ENCODE results near the gene ARHGEF11. TPM values are rescaled to one million over a fixed set of nuclear protein-coding genes. Genes with fewer than 3 reads are reported as not detected.

ARHGEF11 gene
- polyA plus RNA-seq, 1 donor (not counting 4 experiments of a cell fraction or from before 2014, with no cell fraction given): 8.0 TPM

DNA sequence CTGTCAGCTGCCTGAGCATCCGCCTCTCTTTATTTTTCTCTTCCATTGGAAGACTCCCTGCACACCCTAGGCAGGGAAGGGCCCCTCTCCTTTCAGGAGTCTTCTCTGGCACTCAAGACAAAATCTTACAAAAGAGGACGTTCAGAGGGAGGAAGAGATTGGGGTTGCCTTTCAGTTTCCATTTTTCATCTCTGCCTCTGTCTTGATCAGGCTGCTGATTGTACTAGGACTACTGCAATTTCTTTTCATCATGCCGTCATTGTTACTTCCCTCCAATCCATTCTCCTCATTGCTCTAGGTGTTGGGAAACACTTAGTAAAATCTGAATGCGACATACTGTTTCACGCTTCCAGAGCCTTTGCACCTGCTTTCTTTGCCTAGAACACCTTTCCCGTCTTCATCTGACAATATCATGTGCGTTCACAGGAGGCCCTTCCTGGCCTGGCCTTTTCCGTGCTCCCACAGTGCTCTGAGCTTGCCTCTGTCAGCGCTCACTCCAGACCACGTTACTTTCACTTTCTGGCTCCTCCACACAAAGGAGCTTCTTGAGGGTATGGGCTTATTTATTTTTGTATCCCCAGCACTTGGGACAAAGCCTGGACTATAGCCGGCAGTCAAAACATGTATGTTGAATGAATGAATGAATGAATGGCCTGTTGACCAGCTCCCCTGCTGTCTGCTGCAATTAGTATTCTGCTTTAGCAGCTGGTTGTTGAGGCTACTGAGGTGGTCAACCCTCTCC lies 114.2 kb downstream of the ARHGEF11 start:
- Histone ChIP-seq H3K9me1 (ENCODE audit: control insufficient read depth, extremely low read depth, insufficient read depth, low read length) (no peaks in the 10 kb centered on the region), H3K27me3 (ENCODE audit: control insufficient read depth, extremely low read depth, insufficient read depth, low read length) (peaks cover 40% of the 10 kb centered on the region), H3K9me3 (ENCODE audit: control insufficient read depth, low read depth, low read length) (no peaks in the 10 kb centered on the region), H3K79me2 (ENCODE audit: control insufficient read depth, insufficient read depth, low read length) (no peaks in the 10 kb centered on the region), H3K9ac (ENCODE audit: control insufficient read depth, extremely low read depth, insufficient read depth, low read length) (no peak overlapping the region), H3K4me1 (ENCODE audit: control insufficient read depth, extremely low read depth, insufficient read depth, low read length) (peaks cover 5% of the 10 kb centered on the region), H3K36me3 (ENCODE audit: control insufficient read depth in 2 of 2, extremely low read depth in 1 of 2, insufficient read depth in 2 of 2, low read length in 2 of 2) (peaks cover 0 to 6% of the 10 kb centered on the region in 2 experiments), H4K20me1 (ENCODE audit: control insufficient read depth, extremely low read depth, insufficient read depth, low read length) (no peaks in the 10 kb centered on the region), H3K4me3 (ENCODE audit: control insufficient read depth in 2 of 3, extremely low read depth in 1 of 3, insufficient read depth in 2 of 3, low read depth in 1 of 3, low read length in 3 of 3) (no peak overlapping the region), H3K27ac (ENCODE audit: control insufficient read depth, insufficient read depth, low read length) (no peak overlapping the region), H2AFZ (ENCODE audit: control insufficient read depth, low read length) (no peak overlapping the region), H3K4me2 (ENCODE audit: control insufficient read depth, extremely low read depth, insufficient read depth, low read depth, low read length) (no peak overlapping the region)
- DNase-seq (ENCODE audit: low read depth, low spot score) (no peak), FAIRE-seq (no peak)
- TF ChIP-seq EZH2 (IDR thresholded peaks at IDR 0.05; ENCODE audit: low read length): no peak
- TF ChIP-seq, protein P1, sequence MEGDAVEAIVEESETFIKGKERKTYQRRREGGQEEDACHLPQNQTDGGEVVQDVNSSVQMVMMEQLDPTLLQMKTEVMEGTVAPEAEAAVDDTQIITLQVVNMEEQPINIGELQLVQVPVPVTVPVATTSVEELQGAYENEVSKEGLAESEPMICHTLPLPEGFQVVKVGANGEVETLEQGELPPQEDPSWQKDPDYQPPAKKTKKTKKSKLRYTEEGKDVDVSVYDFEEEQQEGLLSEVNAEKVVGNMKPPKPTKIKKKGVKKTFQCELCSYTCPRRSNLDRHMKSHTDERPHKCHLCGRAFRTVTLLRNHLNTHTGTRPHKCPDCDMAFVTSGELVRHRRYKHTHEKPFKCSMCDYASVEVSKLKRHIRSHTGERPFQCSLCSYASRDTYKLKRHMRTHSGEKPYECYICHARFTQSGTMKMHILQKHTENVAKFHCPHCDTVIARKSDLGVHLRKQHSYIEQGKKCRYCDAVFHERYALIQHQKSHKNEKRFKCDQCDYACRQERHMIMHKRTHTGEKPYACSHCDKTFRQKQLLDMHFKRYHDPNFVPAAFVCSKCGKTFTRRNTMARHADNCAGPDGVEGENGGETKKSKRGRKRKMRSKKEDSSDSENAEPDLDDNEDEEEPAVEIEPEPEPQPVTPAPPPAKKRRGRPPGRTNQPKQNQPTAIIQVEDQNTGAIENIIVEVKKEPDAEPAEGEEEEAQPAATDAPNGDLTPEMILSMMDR (optimal IDR thresholded peaks at IDR 0.05 in 1 of 3, IDR thresholded peaks at IDR 0.05 in 1 of 3, conservative IDR thresholded peaks at IDR 0.05 in 1 of 3; ENCODE audit: extremely low read depth in 1 of 3, insufficient read depth in 2 of 3, low read length in 3 of 3): no peak
- dilution Hi-C loops (cut with MboI; ENCODE audit: extremely low pct_ligation_motif_present, low sequenced_read_pairs): no loop called here

DNA sequence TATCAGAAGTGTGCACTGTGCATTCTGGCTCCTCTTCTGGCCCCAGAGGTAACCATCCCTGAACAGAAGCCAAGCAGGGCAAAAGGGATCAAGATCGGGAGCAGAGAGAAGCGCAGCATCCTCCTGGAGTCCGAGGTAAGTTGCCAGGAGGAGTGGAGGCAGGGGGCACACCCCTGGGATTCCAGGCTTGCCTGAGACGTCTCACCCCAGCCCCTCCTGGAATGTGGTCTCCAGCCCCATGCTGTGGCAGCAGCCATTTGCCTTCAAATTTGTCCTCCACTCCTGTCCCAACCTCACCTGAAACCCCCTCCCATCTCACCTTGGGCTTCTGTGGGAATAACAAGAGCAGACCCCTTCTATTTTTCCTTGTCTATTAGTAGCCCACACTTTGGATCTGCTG lies 115.1 kb downstream of the ARHGEF11 start:
- H3K79me2 ChIP-seq (ENCODE audit: control insufficient read depth, insufficient read depth, low read length): no peaks in the 10 kb centered on the region
- dilution Hi-C loops (cut with MboI; ENCODE audit: extremely low pct_ligation_motif_present, low sequenced_read_pairs): no loop called here
- H3K4me2 ChIP-seq (ENCODE audit: control insufficient read depth, extremely low read depth, insufficient read depth, low read depth, low read length): no peak overlapping the region
- peaks cover 0 to 3% of the 10 kb centered on the region in 2 experiments for H3K36me3 ChIP-seq (ENCODE audit: control insufficient read depth in 2 of 2, extremely low read depth in 1 of 2, insufficient read depth in 2 of 2, low read length in 2 of 2)
- no peak overlapping the region for H3K27ac ChIP-seq (ENCODE audit: control insufficient read depth, insufficient read depth, low read length)
- peaks cover 10% of the 10 kb centered on the region for H3K4me1 ChIP-seq (ENCODE audit: control insufficient read depth, extremely low read depth, insufficient read depth, low read length)
- no peak for DNase-seq (ENCODE audit: low read depth, low spot score)
- no peaks in the 10 kb centered on the region for H3K9me1 ChIP-seq (ENCODE audit: control insufficient read depth, extremely low read depth, insufficient read depth, low read length)
- H3K9ac ChIP-seq (ENCODE audit: control insufficient read depth, extremely low read depth, insufficient read depth, low read length): no peak overlapping the region
- peaks cover 42% of the 10 kb centered on the region for H3K27me3 ChIP-seq (ENCODE audit: control insufficient read depth, extremely low read depth, insufficient read depth, low read length)
- no peak overlapping the region for H2AFZ ChIP-seq (ENCODE audit: control insufficient read depth, low read length)
- no peaks in the 10 kb centered on the region for H4K20me1 ChIP-seq (ENCODE audit: control insufficient read depth, extremely low read depth, insufficient read depth, low read length)
- TF ChIP-seq EZH2 (IDR thresholded peaks at IDR 0.05; ENCODE audit: low read length): no peak
- TF ChIP-seq, protein P1 (optimal IDR thresholded peaks at IDR 0.05 in 1 of 3, IDR thresholded peaks at IDR 0.05 in 1 of 3, conservative IDR thresholded peaks at IDR 0.05 in 1 of 3; ENCODE audit: extremely low read depth in 1 of 3, insufficient read depth in 2 of 3, low read length in 3 of 3): no peak
- FAIRE-seq: no peak
- no peak overlapping the region for H3K4me3 ChIP-seq (ENCODE audit: control insufficient read depth in 2 of 3, extremely low read depth in 1 of 3, insufficient read depth in 2 of 3, low read depth in 1 of 3, low read length in 3 of 3)
- no peaks in the 10 kb centered on the region for H3K9me3 ChIP-seq (ENCODE audit: control insufficient read depth, low read depth, low read length)
